Measurements from ENCODE around the gene NMNAT2.
"Not testable (repeated sequence)": the region's sequence is repeated elsewhere in the genome, so short reads cannot be mapped to it uniquely, and the experiment has no call there.

Gene NMNAT2

DNA sequence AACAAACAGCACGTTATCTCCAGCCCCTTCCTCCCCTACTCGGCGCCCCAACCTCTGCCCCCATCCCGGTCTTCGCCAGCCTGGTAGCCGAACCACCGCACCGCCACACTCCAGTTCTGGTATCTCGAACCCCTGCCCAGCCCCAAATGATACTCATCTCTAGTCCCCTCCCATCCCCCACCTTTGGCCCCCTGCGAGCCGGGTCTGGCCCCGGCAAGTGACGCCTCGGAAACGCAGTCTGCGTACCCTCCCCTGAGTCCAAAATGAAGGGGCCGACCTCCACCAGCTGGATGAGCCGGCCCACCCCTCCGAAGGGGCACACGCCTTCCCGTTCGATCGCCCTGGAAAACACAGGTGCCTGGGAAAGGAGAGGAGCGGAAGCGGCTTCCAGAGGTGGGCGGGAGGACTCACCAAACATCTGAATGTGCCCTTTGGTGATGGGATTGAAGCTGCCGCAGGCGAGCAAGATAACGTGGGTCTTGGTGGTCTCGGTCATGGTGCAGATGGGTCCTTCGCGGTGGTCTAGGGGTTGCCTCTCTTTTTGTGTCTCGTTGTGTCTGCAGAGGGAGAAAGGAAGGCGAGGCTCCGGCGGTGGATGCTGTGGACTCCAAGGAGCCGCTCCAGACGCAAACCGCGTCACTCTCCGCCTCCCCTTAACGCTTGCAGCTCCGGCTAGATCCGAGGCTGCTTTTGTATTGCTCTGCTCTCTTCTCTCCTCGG lies at the start of gene NMNAT2:
TSS of gene NMNAT2 (minus strand) at position 609 of the 720 bp plus-strand sequence. CDS start at position 496, 113 bp downstream.
- DNase-seq = no peak

DNA sequence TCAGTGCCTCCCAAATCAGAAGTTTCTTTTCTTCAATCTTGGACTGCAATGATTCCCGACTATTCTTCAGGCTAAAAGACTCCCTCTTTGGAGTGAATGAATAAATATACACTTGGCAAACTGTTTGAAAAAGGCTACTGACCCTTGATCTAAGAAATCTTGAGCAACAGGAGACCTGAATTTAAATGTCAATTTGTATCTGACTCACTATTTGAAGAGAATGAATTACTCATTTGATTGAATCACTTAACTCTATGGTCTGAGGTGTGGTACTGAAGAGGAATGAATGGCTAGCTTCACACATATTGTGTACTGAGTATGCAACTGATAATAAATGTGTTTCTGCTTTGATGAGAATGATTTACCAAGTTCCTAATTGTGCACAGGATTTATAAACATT lies 49.5 kb upstream of the NMNAT2 start:
- no peak for DNase-seq

DNA sequence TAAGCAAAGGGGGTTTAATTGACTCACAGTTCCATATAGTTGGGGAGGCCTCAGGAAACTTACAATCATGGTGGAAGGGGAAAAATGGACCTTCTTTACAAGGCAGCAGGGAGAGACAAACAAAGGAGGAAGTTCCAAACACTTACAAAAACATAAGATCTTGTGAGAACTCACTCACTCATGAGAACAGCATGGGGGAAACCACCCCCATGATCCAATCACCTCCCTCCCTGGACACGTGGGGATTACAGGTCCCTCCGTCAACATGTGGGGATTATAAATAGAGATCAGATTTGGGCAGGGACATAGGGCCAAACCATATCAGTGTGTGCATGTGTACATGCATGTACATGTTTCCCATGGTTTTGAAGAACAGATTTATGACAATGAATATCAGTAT lies 48.6 kb upstream of the NMNAT2 start:
- DNase-seq = no peak

- no peak for DNase-seq
These were observed 45.4 kb upstream of the NMNAT2 start for GRCh38 chr1:183463566-183463965.

DNA sequence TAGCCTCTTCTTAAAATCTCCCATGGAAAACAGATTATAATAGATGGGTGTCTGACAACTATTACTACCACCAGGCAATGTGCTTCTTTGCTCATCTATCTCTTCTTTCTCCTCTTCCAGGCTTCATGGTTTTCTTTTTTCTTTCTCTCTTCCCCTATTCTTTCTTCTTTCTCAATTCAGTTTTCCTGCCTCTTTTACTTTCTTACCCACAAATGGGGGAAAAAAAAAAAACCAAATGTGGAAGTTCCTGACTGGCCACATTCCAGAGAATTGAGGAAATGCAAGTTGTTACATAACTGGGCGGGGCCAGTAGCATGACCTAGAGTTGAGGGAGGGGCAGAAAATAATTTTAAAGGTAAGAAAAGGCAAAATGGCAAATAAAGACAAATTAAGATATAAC lies 43.2 kb upstream of the NMNAT2 start:
- no peak for DNase-seq

- DNase-seq = no peak
These were observed 42.4 kb upstream of the NMNAT2 start for GRCh38 chr1:183460596-183460995.

DNA sequence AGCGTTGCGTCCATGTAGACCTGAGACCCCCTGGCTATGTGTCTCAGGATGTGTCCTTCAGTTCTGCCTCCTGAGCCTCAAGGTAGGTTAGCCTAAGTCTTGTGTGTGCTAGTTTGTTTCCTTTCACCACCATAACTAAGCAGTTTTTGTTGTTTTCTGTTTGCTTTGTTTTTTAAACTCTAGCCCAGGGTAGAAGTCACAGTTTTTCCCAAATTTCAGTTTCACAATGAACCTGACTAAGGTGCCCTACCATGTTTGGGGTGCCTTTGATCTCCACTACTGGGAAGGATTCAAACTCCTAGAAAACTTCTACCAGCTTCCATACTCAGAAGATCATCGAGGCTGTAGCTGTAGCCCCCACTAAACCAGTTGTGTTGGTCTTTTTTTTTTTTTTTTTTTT lies 39.3 kb upstream of the NMNAT2 start:
- no peak for DNase-seq

GRCh38 chr1:183456826-183457225 lies 38.6 kb upstream of the NMNAT2 start:
- DNase-seq = no peak

GRCh38 chr1:183454377-183454776 lies 36.2 kb upstream of the NMNAT2 start:
- DNase-seq = no peak

GRCh38 chr1:183450093-183450492 lies 31.9 kb upstream of the NMNAT2 start:
- no peak for DNase-seq

GRCh38 chr1:183449223-183449770 lies 31.1 kb upstream of the NMNAT2 start:
- no peak for DNase-seq

DNA sequence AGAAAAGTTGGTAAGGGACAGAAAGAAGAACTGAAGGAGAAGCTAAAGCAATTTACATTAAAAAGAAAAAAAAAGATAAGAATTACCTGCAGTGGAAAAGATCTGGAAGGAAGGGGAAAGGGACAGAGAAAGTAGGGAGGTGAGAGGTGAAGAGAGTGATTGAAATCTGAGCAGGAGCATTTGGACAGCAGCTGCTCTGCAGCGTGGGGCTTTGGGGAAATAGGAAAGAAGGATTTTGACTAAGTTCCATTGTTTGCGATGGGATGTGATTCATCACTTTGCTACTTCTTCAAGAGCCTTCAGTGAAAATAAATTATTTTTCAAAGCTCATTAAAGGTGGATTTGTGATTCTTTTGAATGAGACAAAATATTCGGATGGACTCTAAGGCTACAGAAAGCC lies 26.1 kb upstream of the NMNAT2 start:
- no peak for DNase-seq

- DNase-seq = no peak
These were observed 25.3 kb upstream of the NMNAT2 start for GRCh38 chr1:183443466-183443865.

DNA sequence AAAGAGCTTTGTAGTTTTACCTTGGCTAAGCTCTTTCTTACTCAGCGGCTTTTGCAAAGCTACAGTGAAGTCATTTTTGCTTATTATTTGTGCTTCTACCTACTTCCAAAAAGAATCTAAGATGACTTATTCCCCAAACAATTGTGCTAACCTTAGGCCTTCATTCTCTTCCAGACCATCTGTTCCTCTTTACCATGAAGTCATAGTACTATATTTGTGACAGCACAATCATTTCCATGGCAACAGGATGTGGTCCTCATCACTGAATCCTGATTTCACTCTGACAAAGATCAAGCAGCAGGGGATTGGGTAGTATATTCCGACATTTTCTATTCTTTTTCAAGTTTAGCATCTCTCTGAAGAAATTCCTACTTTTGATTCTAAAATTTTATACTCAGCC lies 24.8 kb upstream of the NMNAT2 start:
- no peak for DNase-seq

DNA sequence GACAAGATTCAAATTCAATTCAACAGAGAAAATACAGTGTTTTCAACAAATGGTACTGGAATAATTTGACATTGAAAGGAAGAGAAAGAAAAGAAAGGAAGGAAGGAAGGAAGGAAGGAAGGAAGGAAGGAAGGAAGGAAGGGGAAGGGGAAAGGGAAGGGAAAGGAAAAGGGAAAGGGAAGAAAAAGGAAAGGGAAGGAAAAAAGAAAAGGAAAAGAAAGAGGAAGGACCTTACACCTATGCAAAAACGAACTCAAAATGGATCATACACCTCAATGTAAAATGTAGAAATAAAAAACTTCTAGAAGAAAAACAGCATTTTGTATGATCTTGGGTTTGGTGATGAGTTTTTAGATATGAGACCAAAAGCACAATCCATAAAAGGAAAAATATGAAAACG lies 19.9 kb upstream of the NMNAT2 start:
- DNase-seq = no peak

DNA sequence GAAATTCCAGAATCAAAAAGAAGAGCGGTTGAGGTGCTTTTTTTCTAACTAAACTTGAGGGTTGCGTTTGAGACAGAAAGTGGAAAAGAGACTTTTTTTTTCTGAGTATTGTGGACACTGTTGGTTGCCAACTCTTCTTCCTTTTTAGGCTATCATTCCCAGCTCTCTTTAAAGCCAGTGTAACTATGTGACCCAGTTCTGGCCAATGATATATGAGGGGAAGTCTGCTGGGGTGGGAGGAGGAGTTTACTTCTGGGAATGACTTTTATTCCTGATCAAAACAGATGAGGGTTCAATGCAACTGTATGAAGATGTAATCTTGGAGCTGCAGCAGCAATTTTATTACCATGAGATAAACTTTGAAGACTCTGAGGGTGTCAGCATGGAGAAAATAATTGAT lies 17.3 kb upstream of the NMNAT2 start:
- no peak for DNase-seq

DNA sequence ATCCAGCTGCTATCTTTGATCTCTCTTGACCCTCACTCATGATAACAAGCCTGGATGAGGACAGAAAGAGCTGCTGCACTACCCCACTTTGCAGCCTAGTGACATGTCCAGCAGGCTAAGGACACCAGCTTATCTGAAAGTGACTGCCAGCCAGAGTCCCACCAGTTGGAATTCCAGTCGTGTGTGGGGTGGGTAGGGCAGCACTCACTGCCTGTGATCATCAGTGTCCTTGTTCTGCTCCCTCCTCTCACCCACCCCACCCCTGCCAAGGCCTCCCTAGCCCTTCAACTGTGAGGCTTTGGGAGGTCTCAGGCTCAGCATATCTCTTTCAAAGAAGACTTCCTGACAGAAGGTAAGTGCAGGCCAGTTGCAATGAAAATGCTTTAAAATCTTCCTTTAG lies 15.5 kb upstream of the NMNAT2 start:
- no peak for DNase-seq

DNA sequence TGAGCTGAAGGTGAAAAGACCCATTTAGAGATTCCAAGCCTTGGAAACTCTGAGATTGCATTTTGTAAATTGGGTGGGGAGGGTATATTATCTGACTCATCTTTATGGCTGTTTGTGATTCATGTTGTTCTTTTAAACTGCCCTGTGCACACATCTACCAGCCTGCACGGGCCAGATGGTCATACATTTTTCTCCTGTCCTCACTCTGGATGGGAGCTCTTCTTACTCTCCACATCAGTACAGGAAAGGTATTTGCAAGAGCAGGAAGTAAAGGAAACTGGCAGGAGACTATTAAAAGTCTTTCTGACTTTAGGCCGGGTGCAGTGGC lies 14.3 kb upstream of the NMNAT2 start:
- DNase-seq = no peak

- no peak for DNase-seq
These were observed 13.8 kb upstream of the NMNAT2 start for GRCh38 chr1:183431840-183432547.

DNA sequence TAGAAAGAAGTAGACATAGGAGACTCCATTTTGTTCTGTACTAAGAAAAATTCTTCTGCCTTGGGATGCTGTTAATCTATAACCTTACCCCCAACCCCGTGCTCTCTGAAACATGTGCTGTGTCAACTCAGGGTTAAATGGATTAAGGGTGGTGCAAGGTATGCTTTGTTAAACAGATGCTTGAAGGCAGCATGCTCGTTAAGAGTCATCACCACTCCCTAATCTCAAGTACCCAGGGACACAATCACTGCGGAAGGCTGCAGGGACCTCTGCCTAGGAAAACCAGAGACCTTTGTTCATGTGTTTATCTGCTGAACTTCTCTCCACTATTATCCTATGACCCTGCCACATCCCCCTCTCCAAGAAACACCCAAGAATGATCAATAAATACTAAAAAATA lies 9.4 kb upstream of the NMNAT2 start:
- not testable (repeated sequence) for DNase-seq

DNA sequence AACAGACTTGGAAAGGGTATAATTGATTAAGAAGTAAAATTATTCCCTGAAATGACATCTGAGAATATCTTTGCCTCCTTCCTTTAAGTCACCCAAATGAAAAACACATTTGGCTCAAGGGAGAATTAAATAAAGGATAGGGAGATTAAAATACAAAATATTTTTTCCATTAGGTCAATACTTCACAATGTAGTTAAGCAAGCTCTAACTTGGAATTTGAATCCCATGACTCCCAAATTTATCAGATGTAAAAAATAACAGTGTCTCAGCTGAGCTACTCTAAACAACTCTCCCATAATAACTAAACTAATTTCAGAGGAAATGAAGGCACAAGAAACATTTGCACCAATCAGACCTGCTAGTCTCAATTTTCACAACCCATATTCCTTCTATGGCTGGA lies 6.5 kb upstream of the NMNAT2 start:
- DNase-seq = no peak

DNA sequence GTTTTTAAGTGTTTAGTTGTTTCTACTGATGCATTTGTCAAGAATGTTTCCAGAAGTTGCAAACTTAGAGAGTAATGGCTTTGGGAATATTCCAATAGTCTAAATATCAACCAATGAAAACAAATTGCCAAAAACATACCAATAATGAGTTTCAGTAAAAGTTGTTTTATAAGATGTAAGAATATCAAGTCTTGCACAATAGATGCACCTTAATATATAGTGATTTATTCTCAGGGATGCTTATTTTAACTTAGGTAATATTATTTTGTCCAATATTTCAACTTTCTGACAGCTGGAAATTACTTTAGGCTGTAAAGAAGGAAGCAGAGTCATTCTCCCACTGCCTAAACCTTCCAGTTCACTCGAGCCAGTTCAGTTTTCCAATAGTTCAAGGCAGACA lies 5.4 kb upstream of the NMNAT2 start:
- no peak for DNase-seq

GRCh38 chr1:183419399-183419798 lies 1.2 kb upstream of the NMNAT2 start:
- no peak for DNase-seq

DNA sequence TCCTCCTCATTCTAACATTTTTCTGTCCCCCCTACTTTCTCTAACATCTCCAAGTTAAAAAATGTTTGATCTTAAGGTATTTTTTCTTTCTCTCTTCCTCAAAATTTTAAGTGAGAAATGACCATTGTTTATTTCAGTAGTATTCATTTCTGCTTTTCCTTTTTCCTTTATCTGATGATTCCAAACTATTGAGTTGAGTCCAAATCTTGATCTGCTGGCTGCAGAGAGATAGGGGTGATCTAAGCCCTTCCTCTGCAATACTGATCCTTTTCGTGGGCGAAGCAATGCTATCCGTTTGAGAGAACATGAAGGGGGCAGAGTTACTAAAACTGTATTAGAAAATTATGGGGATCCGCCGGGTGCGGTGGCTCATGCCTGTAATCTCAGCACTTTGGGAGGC lies 516 bp upstream of the NMNAT2 start:
- no peak for DNase-seq
